Right ventricle myocardium inferior (tissue), 1 donor: ENCODE measurements around the gene MRPS27. TPM values are rescaled to one million over a fixed set of nuclear protein-coding genes. Genes with fewer than 3 reads are reported as not detected.
A peak's percentile ranks its signal among the peaks of the same experiment; 100 is the strongest.

ENCODE experiments used
- ATAC-seq: fragments of 200-7000 bp; cut with Tn5 transposase; one replicate; pipeline ENCODE4 v1.9.1; 2020; ENCODE audit warnings: mild to moderate bottlenecking, moderate library complexity
- DNase-seq: peaks from one replicate; pipeline ENCODE4 v3.0.0; 2021; ENCODE audit errors: missing footprints
- intact Hi-C: fragments of 100-400 bp; cut with DNase I; formaldehyde crosslinking; loops from one replicate; pipeline ENCODE4 v1.11.0; 2022
- total RNA-seq: library from RNA; stranded (reverse); fragmentation: NEBNext Ultra II Directional; extraction: Animal tissue kit (Norgen Biotek cat#: 25700); gene quantifications from one replicate; pipeline ENCODE4 v1.2.1, GENCODE V29; 2021
- donor health status: DM: no; HTN: yes; CAD: no; lungs with severe emphysema.

MRPS27 gene
- total RNA-seq, 1 donor from 2014 or later, result 65.5 TPM

- no peak for ATAC-seq
- intact Hi-C loops, result no loop called here
- DNase-seq, result no peak
These were observed 98.5 kb downstream of the MRPS27 start for GRCh38 chr5:72221541-72221940.

GRCh38 chr5:72221099-72221498, 98.9 kb downstream of the MRPS27 start:
- DNase-seq, result no peak
- no peak for ATAC-seq
- intact Hi-C loops, result no loop called here

GRCh38 chr5:72216756-72217155, 103.3 kb downstream of the MRPS27 start:
- DNase-seq (no peak), ATAC-seq (no peak)
- intact Hi-C loops, result no loop called here

- intact Hi-C loops, result loop anchor here (5.0 kb wide), 1 partner anchor 33 kb away; no protein-coding TSS in a partner anchor
- DNase-seq (no peak), ATAC-seq (peak; percentile 84)
These were observed 105.9 kb downstream of the MRPS27 start for GRCh38 chr5:72214168-72214567.

- ATAC-seq (no peak), DNase-seq (no peak)
- intact Hi-C loops, result loop anchor here (5.0 kb wide), 1 partner anchor 34 kb away; no protein-coding TSS in a partner anchor
These were observed 106.6 kb downstream of the MRPS27 start for GRCh38 chr5:72213482-72213881.

GRCh38 chr5:72212171-72212570, 107.9 kb downstream of the MRPS27 start:
- intact Hi-C loops, result loop anchor here (5.0 kb wide), 1 partner anchor 35 kb away; no protein-coding TSS in a partner anchor
- DNase-seq (no peak), ATAC-seq (no peak)

GRCh38 chr5:72210888-72211678, 109.0 kb downstream of the MRPS27 start:
- ATAC-seq (peak; percentile 52), DNase-seq (no peak)
- intact Hi-C loops, result loop anchor here (5.0 kb wide), 1 partner anchor 36 kb away; no protein-coding TSS in a partner anchor

- intact Hi-C loops, result loop anchor here (5.0 kb wide), 1 partner anchor 38 kb away; no protein-coding TSS in a partner anchor
- ATAC-seq (no peak), DNase-seq (no peak)
These were observed 110.6 kb downstream of the MRPS27 start for GRCh38 chr5:72209147-72210115.

- DNase-seq (no peak), ATAC-seq (no peak)
- intact Hi-C loops, result no loop called here
These were observed 111.6 kb downstream of the MRPS27 start for GRCh38 chr5:72208324-72208926.

GRCh38 chr5:72206994-72207393, 113.0 kb downstream of the MRPS27 start:
- intact Hi-C loops, result no loop called here
- ATAC-seq (no peak), DNase-seq (no peak)

GRCh38 chr5:72206160-72206559, 113.9 kb downstream of the MRPS27 start:
- ATAC-seq (no peak), DNase-seq (no peak)
- intact Hi-C loops, result no loop called here

GRCh38 chr5:72205431-72206009, 114.5 kb downstream of the MRPS27 start:
- ATAC-seq, result no peak
- intact Hi-C loops, result no loop called here
- DNase-seq, result no peak

- intact Hi-C loops, result no loop called here
- no peak for DNase-seq
- no peak for ATAC-seq
These were observed 115.1 kb downstream of the MRPS27 start for GRCh38 chr5:72204946-72205345.

GRCh38 chr5:72203251-72203845, 116.7 kb downstream of the MRPS27 start:
- intact Hi-C loops, result no loop called here
- ATAC-seq, result no peak

GRCh38 chr5:72202331-72202825, 117.7 kb downstream of the MRPS27 start:
- no peak for DNase-seq
- intact Hi-C loops, result no loop called here
- ATAC-seq, result no peak

More at GRCh38 chr5:72203251-72203845, 116.7 kb downstream of the MRPS27 start:
- no peak for DNase-seq

- intact Hi-C loops, result no loop called here
- DNase-seq, result no peak
- ATAC-seq, result no peak
These were observed 120.4 kb downstream of the MRPS27 start for GRCh38 chr5:72199681-72200080.

GRCh38 chr5:72197393-72197792, 122.6 kb downstream of the MRPS27 start:
- DNase-seq (no peak), ATAC-seq (no peak)
- intact Hi-C loops, result no loop called here

- ATAC-seq, result no peak
- intact Hi-C loops, result no loop called here
- no peak for DNase-seq
These were observed 124.5 kb downstream of the MRPS27 start for GRCh38 chr5:72195581-72195980.
